Liver (tissue), 3 donors: Measurements from ENCODE around the gene NAPB.

ENCODE experiments used
- CTCF ChIP-seq: fragments of 150-350 bp; IDR thresholded peaks from 2 replicates; pipeline ENCODE4 v1.5.1; 2017; ENCODE audit warnings: improper control_type of control experiment, low read depth, low read length; ENCODE audit not compliant: missing input control
- MAX ChIP-seq: IDR thresholded peaks from 2 replicates; pipeline ENCODE4 v1.6.1; 2016; ENCODE audit warnings: antibody characterized with exemption
- RAD21 ChIP-seq, 2 donors: IDR thresholded peaks; 2 replicates each; pipeline ENCODE4 v1.6.1; 2016; ENCODE audit warnings: antibody characterized with exemption in 2 of 2, mild to moderate bottlenecking in 2 of 2
- REST ChIP-seq: IDR thresholded peaks from 2 replicates; pipeline ENCODE4 v1.6.1; 2016; ENCODE audit warnings: antibody characterized with exemption, mild to moderate bottlenecking
- SP1 ChIP-seq: IDR thresholded peaks from 2 replicates; pipeline ENCODE4 v1.6.1; 2018; ENCODE audit warnings: antibody characterized with exemption, mild to moderate bottlenecking
- TAF1 ChIP-seq: conservative IDR thresholded peaks from 2 replicates; pipeline ENCODE4 v1.6.1; 2016; ENCODE audit warnings: antibody characterized with exemption, mild to moderate bottlenecking
- ZBTB33 ChIP-seq: IDR thresholded peaks from 2 replicates; pipeline ENCODE4 v1.6.1; 2016; ENCODE audit warnings: antibody characterized with exemption
- donor health status: healthy.
- donor health status: healthy.

GRCh38 chr20:23413862-23414422, 7.3 kb downstream of the NAPB start:
- TF ChIP-seq CTCF, result no peak
- no peak for TF ChIP-seq TAF1
- TF ChIP-seq MAX, result no peak
- TF ChIP-seq RAD21 (IDR thresholded peaks at IDR 0.05), result no peak
- no peak for TF ChIP-seq ZBTB33
- TF ChIP-seq REST, result no peak
- no peak for TF ChIP-seq SP1
